Stimulated activated CD8-positive, alpha-beta memory T cell treated with anti-CD3 and anti-CD28 coated beads, Interleukin-4, amount 100 ng/mL, for 4 hours (primary cell): ENCODE data around the gene RALGPS1.

Experiments
- DNase-seq, 2 donors: peaks; one replicate each; pipeline ENCODE4 v3.0.0-alpha.2; 2020; ENCODE audit warnings: low read depth in 2 of 2, low spot score in 1 of 2

RALGPS1 gene

GRCh38 chr9:127149010-127149409 is 234.4 kb downstream of the RALGPS1 start:
- DNase-seq = no peak

- no peak for DNase-seq
Observed at GRCh38 chr9:127149463-127150390, 235.1 kb downstream of the RALGPS1 start.

- DNase-seq = no peak
Observed at GRCh38 chr9:127153501-127153900, 238.9 kb downstream of the RALGPS1 start.

- DNase-seq = no peak
Observed at GRCh38 chr9:127154003-127154389, 239.4 kb downstream of the RALGPS1 start.

- no peak for DNase-seq
Observed at GRCh38 chr9:127154390-127155191, 240.0 kb downstream of the RALGPS1 start.

- DNase-seq = no peak
Observed at GRCh38 chr9:127155314-127155960, 240.9 kb downstream of the RALGPS1 start.

GRCh38 chr9:127158786-127159324 is 244.3 kb downstream of the RALGPS1 start:
- DNase-seq = no peak

GRCh38 chr9:127159325-127159801 is 244.8 kb downstream of the RALGPS1 start:
- no peak for DNase-seq

- DNase-seq = no peak
Observed at GRCh38 chr9:127159949-127160610, 245.5 kb downstream of the RALGPS1 start.

- no peak for DNase-seq
Observed at GRCh38 chr9:127161081-127161624, 246.6 kb downstream of the RALGPS1 start.

GRCh38 chr9:127162046-127162863 is 247.7 kb downstream of the RALGPS1 start:
- DNase-seq = no peak

- DNase-seq = no peak
Observed at GRCh38 chr9:127162864-127163365, 248.3 kb downstream of the RALGPS1 start.

- DNase-seq = no peak
Observed at GRCh38 chr9:127163409-127163808, 248.8 kb downstream of the RALGPS1 start.

- no peak for DNase-seq
Observed at GRCh38 chr9:127165116-127165515, 250.5 kb downstream of the RALGPS1 start.

- no peak for DNase-seq
Observed at GRCh38 chr9:127166111-127166510, 251.5 kb downstream of the RALGPS1 start.

- no peak for DNase-seq
Observed at GRCh38 chr9:127166651-127167524, 252.3 kb downstream of the RALGPS1 start.

- no peak for DNase-seq
Observed at GRCh38 chr9:127167560-127168326, 253.2 kb downstream of the RALGPS1 start.
